HepG2 (cell line): ENCODE results near the gene CDKN2C. TPM values are rescaled to one million over a fixed set of nuclear protein-coding genes. Genes with fewer than 3 reads are reported as not detected.

Source experiments
- HES4 ChIP-seq: sonication (generic); formaldehyde crosslinking; IDR thresholded peaks from 2 replicates; pipeline ENCODE4 v1.9.0; 2021; ENCODE audit warnings: mild to moderate bottlenecking, missing genetic modification reagents, borderline replicate concordance
- KDM1A ChIP-seq: IDR thresholded peaks from 2 replicates; pipeline ENCODE4 v1.6.1; 2016; ENCODE audit warnings: missing compliant biosample characterization
- KDM5A ChIP-seq: fragments of 200-600 bp; sonication (generic); IDR thresholded peaks from 2 replicates; pipeline ENCODE4 v1.7.0; 2018; ENCODE audit warnings: antibody characterized with exemption, mild to moderate bottlenecking, low read length, borderline replicate concordance
- NFKB2 ChIP-seq: sonication (generic); formaldehyde crosslinking; IDR thresholded peaks from 2 replicates; pipeline ENCODE4 v1.4.0; 2020; ENCODE audit warnings: missing genetic modification reagents, borderline replicate concordance
- PRMT3 ChIP-seq: sonication (generic); formaldehyde crosslinking; IDR thresholded peaks from 2 replicates; pipeline ENCODE4 v1.8.1; 2022; ENCODE audit warnings: low read depth, mild to moderate bottlenecking, moderate library complexity, missing genetic modification reagents, borderline replicate concordance
- TEAD3 ChIP-seq: optimal IDR thresholded peaks from 2 replicates; pipeline ENCODE3; 2016; ENCODE audit warnings: borderline replicate concordance
- ZBTB7A ChIP-seq: sonication (generic); formaldehyde crosslinking; IDR thresholded peaks from 2 replicates; pipeline ENCODE4 v1.8.0; 2022; ENCODE audit warnings: mild to moderate bottlenecking, missing genetic modification reagents
- ZNF232 ChIP-seq: sonication (generic); formaldehyde crosslinking; IDR thresholded peaks from 2 replicates; pipeline ENCODE4 v1.4.0; 2020; ENCODE audit warnings: missing genetic modification reagents, borderline replicate concordance
- ZNF30 ChIP-seq: sonication (generic); formaldehyde crosslinking; IDR thresholded peaks from 2 replicates; pipeline ENCODE4 v1.5.0; 2020; ENCODE audit warnings: mild to moderate bottlenecking, missing genetic modification reagents
- ZNF317 ChIP-seq: sonication (generic); formaldehyde crosslinking; IDR thresholded peaks from 2 replicates; pipeline ENCODE4 v1.5.0; 2020; ENCODE audit warnings: mild to moderate bottlenecking, missing genetic modification reagents
- ZNF773 ChIP-seq: sonication (generic); formaldehyde crosslinking; IDR thresholded peaks from 2 replicates; pipeline ENCODE4 v1.4.0; 2020; ENCODE audit warnings: missing genetic modification reagents, borderline replicate concordance
- ZSCAN29 ChIP-seq: sonication (generic); formaldehyde crosslinking; conservative IDR thresholded peaks from 2 replicates; pipeline ENCODE4 v1.4.0; 2020; ENCODE audit warnings: mild to moderate bottlenecking, missing genetic modification reagents
- polyA plus RNA-seq, 8 experiments: library from polyadenylated mRNA; depleted of rRNA in 3 of 8; stranded (reverse) in 7 of 8; unstranded in 1 of 8; fragments of >200 nt; fragmentation: Illumina TruSeq in 4 of 8; extraction: Trizol in 4 of 8; gene quantifications; 2 replicates each; pipeline versions ENCODE4 v1.2.1 to v1.2.3, GENCODE V29; 2011 to 2016; ENCODE audit warnings: low read depth in 4 of 8, missing spikeins in 1 of 8, mixed read lengths in 1 of 8; ENCODE audit not compliant: insufficient read depth in 1 of 8
- total RNA-seq, 5 experiments: library from RNA; depleted of rRNA; stranded (reverse); fragments of >200 nt; fragmentation: Illumina TruSeq; extraction: Trizol; gene quantifications; 2 replicates each; pipeline ENCODE4 v1.2.3, GENCODE V29; 2016; ENCODE audit warnings: low read depth in 1 of 5
- TF ChIP-seq, protein P1 (sequence below): sonication (generic); formaldehyde crosslinking; IDR thresholded peaks from 2 replicates; pipeline ENCODE4 v1.9.0; 2022; ENCODE audit warnings: low read depth, missing genetic modification reagents
- TF ChIP-seq, protein P2 (sequence below), 2 experiments: IDR thresholded peaks; 2 replicates each; pipeline ENCODE4 v1.6.1; 2011 to 2012; ENCODE audit warnings: low read length in 2 of 2, borderline replicate concordance in 1 of 2, low read depth in 1 of 2, mild to moderate bottlenecking in 1 of 2, moderate library complexity in 1 of 2
- TF ChIP-seq, protein P3 (sequence below): sonication (generic); formaldehyde crosslinking; IDR thresholded peaks from 2 replicates; pipeline ENCODE4 v1.4.0; 2020; ENCODE audit warnings: missing genetic modification reagents; ENCODE audit errors: not compliant biosample characterization
- TF ChIP-seq, protein P4 (sequence below): sonication (generic); formaldehyde crosslinking; IDR thresholded peaks from 2 replicates; pipeline ENCODE4 v1.4.0; 2020; ENCODE audit warnings: mild to moderate bottlenecking, missing genetic modification reagents, borderline replicate concordance
- TF ChIP-seq, protein P5 (sequence below): sonication (generic); formaldehyde crosslinking; IDR thresholded peaks from 2 replicates; pipeline ENCODE4 v1.9.0; 2021; ENCODE audit warnings: missing genetic modification reagents, borderline replicate concordance
- TF ChIP-seq, protein P6 (sequence below): IDR thresholded peaks from 2 replicates; pipeline ENCODE4 v1.6.1; 2016

The CDKN2C gene
- total and polyA plus RNA-seq, 2 of the 13 experiments (the other 11 are each of a cell fraction or from before 2014, with no cell fraction given), result 7.8 to 13.7 TPM

DNA sequence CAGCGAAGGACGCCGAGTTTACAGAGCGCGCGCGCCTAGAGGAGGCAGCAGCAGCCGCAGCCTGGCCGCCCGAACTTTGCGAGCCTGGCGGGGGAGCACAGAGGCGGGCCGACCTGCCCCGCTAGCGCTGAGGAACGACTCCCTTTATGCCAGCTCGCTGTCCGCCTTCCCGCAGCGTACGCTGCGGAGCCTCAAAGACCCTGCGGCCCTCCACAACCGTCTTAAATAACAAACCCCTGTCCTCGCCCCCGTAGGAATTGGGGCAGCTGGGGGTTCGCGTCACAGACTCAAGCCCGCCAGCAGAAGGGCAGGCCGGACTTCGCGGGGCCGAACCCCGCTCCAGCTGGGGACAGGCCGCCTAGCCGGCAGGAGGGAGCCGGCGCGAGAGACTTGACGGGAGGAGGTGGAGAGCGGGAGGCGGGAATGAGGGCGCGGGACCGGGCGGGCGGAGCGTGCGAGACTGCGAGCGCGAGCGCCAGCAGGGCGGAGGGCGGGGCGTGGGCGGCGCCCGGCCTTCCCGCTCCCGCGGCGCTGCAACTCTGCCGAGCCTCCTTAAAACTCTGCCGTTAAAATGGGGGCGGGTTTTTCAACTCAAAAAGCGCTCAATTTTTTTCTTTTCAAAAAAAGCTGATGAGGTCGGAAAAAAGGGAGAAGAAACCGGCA is 1.8 kb upstream of the CDKN2C start (continued):
- TF ChIP-seq, protein P1, sequence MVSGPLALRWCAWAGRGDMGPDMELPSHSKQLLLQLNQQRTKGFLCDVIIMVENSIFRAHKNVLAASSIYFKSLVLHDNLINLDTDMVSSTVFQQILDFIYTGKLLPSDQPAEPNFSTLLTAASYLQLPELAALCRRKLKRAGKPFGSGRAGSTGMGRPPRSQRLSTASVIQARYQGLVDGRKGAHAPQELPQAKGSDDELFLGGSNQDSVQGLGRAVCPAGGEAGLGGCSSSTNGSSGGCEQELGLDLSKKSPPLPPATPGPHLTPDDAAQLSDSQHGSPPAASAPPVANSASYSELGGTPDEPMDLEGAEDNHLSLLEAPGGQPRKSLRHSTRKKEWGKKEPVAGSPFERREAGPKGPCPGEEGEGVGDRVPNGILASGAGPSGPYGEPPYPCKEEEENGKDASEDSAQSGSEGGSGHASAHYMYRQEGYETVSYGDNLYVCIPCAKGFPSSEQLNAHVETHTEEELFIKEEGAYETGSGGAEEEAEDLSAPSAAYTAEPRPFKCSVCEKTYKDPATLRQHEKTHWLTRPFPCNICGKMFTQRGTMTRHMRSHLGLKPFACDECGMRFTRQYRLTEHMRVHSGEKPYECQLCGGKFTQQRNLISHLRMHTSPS (CRISPR knock-in tag), result 0 out of 2 replicates have a peak, but pooled peaks have one; percentile 54
- TF ChIP-seq NFKB2, result peak; percentile 88; the same call in 1 of the 2 replicates
- TF ChIP-seq TEAD3, result no peak
- TF ChIP-seq KDM1A (CRISPR knock-in tag), result no peak
- no peak; the same call in 1 of the 2 replicates for TF ChIP-seq KDM5A
- TF ChIP-seq ZNF232 (CRISPR knock-in tag), result no peak; the same call in 1 of the 2 replicates
- TF ChIP-seq PRMT3 (CRISPR knock-in tag), result no peak
- 0 out of 2 replicates have a peak, but pooled peaks have one; percentile 56 for TF ChIP-seq HES4
- TF ChIP-seq, protein P2, sequence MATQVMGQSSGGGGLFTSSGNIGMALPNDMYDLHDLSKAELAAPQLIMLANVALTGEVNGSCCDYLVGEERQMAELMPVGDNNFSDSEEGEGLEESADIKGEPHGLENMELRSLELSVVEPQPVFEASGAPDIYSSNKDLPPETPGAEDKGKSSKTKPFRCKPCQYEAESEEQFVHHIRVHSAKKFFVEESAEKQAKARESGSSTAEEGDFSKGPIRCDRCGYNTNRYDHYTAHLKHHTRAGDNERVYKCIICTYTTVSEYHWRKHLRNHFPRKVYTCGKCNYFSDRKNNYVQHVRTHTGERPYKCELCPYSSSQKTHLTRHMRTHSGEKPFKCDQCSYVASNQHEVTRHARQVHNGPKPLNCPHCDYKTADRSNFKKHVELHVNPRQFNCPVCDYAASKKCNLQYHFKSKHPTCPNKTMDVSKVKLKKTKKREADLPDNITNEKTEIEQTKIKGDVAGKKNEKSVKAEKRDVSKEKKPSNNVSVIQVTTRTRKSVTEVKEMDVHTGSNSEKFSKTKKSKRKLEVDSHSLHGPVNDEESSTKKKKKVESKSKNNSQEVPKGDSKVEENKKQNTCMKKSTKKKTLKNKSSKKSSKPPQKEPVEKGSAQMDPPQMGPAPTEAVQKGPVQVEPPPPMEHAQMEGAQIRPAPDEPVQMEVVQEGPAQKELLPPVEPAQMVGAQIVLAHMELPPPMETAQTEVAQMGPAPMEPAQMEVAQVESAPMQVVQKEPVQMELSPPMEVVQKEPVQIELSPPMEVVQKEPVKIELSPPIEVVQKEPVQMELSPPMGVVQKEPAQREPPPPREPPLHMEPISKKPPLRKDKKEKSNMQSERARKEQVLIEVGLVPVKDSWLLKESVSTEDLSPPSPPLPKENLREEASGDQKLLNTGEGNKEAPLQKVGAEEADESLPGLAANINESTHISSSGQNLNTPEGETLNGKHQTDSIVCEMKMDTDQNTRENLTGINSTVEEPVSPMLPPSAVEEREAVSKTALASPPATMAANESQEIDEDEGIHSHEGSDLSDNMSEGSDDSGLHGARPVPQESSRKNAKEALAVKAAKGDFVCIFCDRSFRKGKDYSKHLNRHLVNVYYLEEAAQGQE (IDR thresholded peaks at IDR 0.05; ENCODE audit: borderline replicate concordance in 1 of 2, low read depth in 1 of 2, low read length in 2 of 2), result no peak
- TF ChIP-seq ZSCAN29 (CRISPR knock-in tag), result peak; percentile 77
- TF ChIP-seq ZNF317 (CRISPR knock-in tag), result no peak
- 0 out of 2 replicates have a peak, but pooled peaks have one; percentile 57 for TF ChIP-seq ZNF773 (CRISPR knock-in tag)
- TF ChIP-seq, protein P3, sequence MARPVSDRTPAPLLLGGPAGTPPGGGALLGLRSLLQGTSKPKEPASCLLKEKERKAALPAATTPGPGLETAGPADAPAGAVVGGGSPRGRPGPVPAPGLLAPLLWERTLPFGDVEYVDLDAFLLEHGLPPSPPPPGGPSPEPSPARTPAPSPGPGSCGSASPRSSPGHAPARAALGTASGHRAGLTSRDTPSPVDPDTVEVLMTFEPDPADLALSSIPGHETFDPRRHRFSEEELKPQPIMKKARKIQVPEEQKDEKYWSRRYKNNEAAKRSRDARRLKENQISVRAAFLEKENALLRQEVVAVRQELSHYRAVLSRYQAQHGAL (CRISPR knock-in tag), result no peak
- no peak for TF ChIP-seq ZNF30 (CRISPR knock-in tag)
- peak; percentile 38; the same call in 1 of the 2 replicates for TF ChIP-seq ZBTB7A
- TF ChIP-seq, protein P4, sequence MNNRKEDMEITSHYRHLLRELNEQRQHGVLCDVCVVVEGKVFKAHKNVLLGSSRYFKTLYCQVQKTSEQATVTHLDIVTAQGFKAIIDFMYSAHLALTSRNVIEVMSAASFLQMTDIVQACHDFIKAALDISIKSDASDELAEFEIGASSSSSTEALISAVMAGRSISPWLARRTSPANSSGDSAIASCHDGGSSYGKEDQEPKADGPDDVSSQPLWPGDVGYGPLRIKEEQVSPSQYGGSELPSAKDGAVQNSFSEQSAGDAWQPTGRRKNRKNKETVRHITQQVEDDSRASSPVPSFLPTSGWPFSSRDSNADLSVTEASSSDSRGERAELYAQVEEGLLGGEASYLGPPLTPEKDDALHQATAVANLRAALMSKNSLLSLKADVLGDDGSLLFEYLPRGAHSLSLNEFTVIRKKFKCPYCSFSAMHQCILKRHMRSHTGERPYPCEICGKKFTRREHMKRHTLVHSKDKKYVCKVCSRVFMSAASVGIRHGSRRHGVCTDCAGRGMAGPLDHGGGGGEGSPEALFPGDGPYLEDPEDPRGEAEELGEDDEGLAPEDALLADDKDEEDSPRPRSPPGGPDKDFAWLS (CRISPR knock-in tag), result no peak
- TF ChIP-seq, protein P5, sequence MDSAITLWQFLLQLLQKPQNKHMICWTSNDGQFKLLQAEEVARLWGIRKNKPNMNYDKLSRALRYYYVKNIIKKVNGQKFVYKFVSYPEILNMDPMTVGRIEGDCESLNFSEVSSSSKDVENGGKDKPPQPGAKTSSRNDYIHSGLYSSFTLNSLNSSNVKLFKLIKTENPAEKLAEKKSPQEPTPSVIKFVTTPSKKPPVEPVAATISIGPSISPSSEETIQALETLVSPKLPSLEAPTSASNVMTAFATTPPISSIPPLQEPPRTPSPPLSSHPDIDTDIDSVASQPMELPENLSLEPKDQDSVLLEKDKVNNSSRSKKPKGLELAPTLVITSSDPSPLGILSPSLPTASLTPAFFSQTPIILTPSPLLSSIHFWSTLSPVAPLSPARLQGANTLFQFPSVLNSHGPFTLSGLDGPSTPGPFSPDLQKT (CRISPR knock-in tag), result no peak
- TF ChIP-seq, protein P6, sequence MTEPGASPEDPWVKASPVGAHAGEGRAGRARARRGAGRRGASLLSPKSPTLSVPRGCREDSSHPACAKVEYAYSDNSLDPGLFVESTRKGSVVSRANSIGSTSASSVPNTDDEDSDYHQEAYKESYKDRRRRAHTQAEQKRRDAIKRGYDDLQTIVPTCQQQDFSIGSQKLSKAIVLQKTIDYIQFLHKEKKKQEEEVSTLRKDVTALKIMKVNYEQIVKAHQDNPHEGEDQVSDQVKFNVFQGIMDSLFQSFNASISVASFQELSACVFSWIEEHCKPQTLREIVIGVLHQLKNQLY (CRISPR knock-in tag), result peak; percentile 15; the same call in 1 of the 2 replicates
